ENCODE results near the gene SHISA7.

SHISA7 gene

DNA sequence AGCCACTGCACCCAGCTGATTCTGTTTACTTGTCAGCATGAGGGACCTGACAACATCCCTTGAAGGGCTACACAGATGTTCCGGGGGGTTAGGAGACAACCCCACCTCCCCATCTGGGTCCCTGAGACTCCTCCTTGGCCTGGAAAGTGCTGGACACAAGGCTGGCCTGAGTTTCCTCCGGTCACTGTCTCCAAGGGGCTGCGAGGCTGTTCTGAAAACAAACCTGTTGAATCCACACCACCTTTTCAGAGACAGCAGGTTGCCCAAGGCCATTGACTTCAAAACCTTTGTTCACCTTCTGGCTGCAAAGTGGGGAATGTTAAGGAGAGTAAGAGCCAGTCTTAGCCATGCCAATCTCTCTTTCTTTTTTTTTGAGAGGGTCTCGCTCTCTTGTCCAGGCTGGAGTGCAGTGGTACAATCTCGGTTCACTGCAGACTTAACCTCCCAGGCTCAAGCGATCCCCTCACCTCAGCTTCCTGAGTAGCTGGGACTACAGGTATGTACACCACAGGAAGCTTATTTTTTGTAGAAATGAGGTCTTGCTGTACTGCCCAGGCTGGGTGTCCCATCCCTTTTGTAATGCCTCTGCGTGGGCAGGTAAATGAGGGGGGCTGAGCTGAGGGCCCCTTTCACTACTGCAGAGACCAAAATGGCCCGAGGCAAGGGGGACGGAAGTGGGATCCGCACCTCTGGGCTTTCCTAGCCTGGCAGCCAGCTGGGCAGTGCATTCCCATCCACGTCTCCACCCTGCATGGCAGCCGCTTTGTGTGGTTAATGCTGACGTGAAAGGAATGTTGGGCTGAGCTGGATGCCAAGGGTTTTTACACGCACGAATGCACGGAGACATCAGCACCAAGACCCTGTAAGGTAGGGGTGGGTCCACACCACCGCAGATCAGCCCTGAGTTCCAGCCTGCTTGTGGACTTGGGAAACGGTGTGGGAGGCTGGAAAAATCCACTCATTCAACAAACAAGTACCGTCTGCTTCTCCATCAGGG, 31.5 kb upstream of the SHISA7 start:
- DNase-seq (ENCODE audit: low read depth in 2 of 2): no peak
- H3K4me3 ChIP-seq (replicated peaks in 1 of 2; ENCODE audit: low read depth in 2 of 2, low read length in 2 of 2): no peak overlapping the region
- TF ChIP-seq, protein P1, sequence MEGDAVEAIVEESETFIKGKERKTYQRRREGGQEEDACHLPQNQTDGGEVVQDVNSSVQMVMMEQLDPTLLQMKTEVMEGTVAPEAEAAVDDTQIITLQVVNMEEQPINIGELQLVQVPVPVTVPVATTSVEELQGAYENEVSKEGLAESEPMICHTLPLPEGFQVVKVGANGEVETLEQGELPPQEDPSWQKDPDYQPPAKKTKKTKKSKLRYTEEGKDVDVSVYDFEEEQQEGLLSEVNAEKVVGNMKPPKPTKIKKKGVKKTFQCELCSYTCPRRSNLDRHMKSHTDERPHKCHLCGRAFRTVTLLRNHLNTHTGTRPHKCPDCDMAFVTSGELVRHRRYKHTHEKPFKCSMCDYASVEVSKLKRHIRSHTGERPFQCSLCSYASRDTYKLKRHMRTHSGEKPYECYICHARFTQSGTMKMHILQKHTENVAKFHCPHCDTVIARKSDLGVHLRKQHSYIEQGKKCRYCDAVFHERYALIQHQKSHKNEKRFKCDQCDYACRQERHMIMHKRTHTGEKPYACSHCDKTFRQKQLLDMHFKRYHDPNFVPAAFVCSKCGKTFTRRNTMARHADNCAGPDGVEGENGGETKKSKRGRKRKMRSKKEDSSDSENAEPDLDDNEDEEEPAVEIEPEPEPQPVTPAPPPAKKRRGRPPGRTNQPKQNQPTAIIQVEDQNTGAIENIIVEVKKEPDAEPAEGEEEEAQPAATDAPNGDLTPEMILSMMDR (IDR thresholded peaks at IDR 0.05; ENCODE audit: low read depth, low read length): no peak

DNA sequence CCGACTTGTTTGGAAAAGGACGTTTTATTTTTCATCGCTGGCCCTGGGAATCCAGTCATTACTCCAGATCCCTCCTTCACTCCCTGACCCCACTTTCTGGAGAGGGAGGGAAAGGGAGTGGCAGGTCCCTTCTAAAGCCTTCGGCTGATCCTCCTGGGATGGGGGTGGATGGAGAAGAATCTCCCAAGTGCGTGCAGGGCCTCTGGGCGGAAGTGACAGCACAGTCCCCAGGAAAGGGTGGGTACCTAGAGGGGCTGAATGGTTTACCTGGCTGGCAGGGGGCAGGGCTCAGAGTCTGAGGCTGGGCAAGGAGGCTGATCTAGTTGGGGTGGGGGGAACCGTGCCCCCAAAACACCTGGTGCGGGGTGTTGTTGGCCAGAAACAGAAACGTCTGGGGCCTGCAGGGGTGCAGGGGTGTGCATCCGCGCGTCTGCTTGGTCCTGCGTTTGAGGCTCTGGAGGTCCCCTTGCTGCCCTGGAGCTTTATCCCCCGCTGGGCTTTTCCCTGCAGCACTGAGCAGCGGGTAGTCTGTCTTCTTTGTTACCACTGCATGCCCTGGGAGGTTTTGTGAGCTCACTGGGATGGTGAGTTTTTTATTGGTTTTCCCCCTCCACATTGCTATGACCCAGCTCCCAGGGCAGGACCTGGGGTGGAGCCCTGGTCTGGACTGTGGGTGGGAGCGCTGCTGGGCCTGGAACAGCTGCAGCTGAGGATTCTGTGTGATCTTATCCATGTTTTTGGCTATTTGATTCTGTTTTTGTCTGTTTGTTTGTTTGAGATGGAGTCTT, 30.3 kb upstream of the SHISA7 start:
- H3K4me3 ChIP-seq (replicated peaks in 1 of 2; ENCODE audit: low read depth in 2 of 2, low read length in 2 of 2): no peak overlapping the region
- no peak for DNase-seq (ENCODE audit: low read depth in 2 of 2)
- TF ChIP-seq, protein P1 (IDR thresholded peaks at IDR 0.05; ENCODE audit: low read depth, low read length): no peak

DNA sequence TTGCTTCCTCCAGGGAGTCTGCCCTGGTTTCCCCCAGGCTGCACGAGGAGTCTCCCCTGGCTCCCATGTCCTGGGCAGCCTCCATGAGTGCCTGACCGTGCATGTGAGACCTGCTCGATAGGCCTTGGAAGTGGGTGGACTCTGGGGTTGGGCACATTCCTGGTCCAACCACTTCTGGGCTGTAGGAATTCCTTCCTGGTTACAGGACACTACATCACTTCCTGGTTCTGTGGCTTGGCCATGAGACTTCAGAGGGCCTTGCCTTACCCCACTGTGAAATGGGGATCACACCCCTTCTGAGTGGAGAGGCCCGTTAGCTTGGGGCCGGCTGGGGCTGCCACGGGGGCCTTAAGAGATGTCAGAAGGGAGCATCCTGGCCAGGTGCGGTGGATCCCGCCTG, 29.4 kb upstream of the SHISA7 start:
- DNase-seq (ENCODE audit: low read depth in 2 of 2): peak; percentile 41 to 71
- TF ChIP-seq, protein P1 (IDR thresholded peaks at IDR 0.05; ENCODE audit: low read depth, low read length): no peak
- H3K4me3 ChIP-seq (replicated peaks in 1 of 2; ENCODE audit: low read depth in 2 of 2, low read length in 2 of 2): no peak overlapping the region

DNA sequence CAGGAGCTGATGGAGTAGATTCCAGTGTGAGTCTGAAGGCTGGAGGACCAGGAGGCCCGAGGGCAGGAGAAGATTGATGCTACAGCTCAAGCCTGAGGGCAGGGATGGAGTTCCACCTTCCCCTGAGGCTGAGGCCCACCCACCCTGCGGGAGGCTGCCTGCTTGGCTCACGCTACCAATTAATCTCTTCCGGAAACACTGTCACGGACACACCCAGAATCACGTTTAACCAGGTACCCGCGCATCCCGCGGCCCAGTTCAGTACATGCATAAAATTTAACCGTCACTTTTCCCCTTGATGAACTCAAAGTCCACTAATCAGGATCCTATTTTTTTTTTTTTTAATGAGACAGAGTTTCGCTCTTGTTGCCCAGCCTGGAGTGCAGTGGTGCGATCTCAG, 28.2 kb upstream of the SHISA7 start:
- no peak for DNase-seq (ENCODE audit: low read depth in 2 of 2)
- TF ChIP-seq, protein P1 (IDR thresholded peaks at IDR 0.05; ENCODE audit: low read depth, low read length): no peak
- no peak overlapping the region for H3K4me3 ChIP-seq (replicated peaks in 1 of 2; ENCODE audit: low read depth in 2 of 2, low read length in 2 of 2)

DNA sequence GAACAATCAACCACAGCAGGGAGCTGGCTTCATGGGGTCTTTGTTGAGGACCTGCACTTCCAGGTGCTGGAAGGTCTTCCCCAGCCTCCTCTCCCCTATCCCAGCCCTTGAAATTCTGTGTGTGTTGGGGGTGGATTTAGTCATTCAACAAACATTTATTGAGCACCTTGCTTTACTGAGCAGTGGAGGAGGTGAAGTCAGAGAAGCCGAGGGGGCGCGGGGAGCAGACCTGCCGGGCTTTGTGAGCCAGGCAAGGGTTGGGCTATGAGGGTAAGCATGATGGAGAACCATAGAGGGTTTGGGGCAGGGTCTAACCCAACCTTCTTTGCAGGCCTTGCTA, 24.9 kb upstream of the SHISA7 start:
- DNase-seq (ENCODE audit: low read depth in 2 of 2): no peak
- H3K4me3 ChIP-seq (replicated peaks in 1 of 2; ENCODE audit: low read depth in 2 of 2, low read length in 2 of 2): no peak overlapping the region
- TF ChIP-seq, protein P1 (IDR thresholded peaks at IDR 0.05; ENCODE audit: low read depth, low read length): no peak

DNA sequence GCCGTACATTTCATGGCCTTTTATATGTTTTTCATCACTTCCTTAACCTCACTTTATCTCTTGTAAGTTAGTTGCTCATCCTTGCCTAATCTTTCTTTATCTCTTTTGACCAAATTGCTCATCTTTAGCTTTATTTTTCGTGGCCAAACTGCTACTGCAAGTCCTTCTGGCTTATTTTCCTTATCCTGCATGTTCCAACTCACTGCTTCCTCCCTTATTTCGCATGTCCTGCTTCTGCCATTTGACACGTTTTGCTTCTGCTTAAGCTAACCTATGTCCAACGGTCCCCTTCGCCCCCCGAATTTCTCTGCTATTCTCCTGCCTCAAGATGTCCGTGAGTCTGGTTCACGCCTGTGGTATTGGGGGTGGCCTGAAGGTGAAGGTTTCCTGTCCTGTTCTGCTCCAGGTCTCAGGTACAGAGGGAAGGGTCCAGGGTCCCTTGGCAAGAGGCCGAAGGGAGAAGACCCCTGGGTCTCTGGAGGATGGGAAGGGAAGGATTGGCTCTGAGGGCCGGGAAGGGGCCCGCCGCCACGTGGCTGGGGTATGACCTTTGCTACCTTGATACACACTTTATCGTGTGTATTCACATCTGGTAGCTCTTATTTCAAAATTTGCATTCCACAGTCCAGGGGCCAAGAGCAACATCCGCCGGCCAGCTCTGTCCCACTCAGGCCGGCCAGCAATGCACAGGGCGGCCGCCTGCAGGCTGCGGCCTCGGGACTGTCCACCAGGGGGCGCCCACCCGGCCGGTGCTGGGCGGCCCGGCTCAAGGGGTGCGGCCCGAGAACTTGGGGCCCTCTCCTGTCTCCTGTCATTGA, 24.3 kb upstream of the SHISA7 start:
- peak; percentile 84 to 89 for DNase-seq (ENCODE audit: low read depth in 2 of 2)
- TF ChIP-seq, protein P1 (IDR thresholded peaks at IDR 0.05; ENCODE audit: low read depth, low read length): peak; percentile 65
- no peak overlapping the region for H3K4me3 ChIP-seq (replicated peaks in 1 of 2; ENCODE audit: low read depth in 2 of 2, low read length in 2 of 2)

All from cardiac fibroblast (primary cell).